ENCODE data around the gene ANXA8L1. TPM values are rescaled to one million over a fixed set of nuclear protein-coding genes. Genes with fewer than 3 reads are reported as not detected.
A peak's percentile ranks its signal among the peaks of the same experiment; 100 is the strongest.
"Not testable (repeated sequence)": the region's sequence is repeated elsewhere in the genome, so short reads cannot be mapped to it uniquely, and the experiment has no call there.

Gene ANXA8L1
- total and polyA plus RNA-seq, 2 of the 4 experiments (the other 2 are of a cell fraction) = 0.18 to 0.32 TPM

DNA sequence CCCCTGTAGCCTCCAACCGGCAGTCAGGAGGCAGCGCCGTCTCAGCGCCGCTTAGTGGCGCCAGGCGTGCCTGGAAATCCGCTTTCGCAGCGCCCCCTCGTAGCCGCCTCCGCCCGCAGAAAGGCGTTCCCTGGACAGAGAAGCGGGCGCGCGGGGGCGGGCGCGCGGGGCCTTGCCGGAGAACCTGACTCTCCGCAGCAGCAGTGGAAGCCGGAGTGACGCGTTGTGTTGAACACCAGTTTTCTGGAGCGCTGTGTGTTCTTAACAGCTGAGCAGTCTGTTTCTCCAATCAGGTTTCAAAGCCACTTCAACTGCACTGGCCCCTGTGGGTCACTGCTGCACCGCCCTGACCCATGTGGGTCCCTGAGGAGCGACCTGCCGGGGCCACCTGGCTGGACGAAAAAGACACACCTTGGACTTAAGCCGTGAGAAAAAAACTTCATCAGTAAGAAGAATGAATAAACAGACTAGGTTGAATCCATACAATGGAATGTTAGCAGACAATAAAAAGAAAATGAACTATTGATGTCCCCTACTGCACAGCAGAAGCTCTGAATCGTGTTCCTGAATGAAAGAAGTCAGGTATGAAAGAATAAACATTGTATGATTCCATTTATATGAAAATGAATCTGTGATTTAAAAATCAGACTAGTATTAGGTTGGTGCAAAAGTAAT is 22.8 kb downstream of the ANXA8L1 start:
- H2AFZ ChIP-seq (replicated peaks; ENCODE audit: low read length, poor library complexity) = not testable (repeated sequence)

GRCh38 chr10:46409556-46409955 is 34.0 kb downstream of the ANXA8L1 start:
- H3K4me1 ChIP-seq (ENCODE audit: control insufficient read depth, insufficient read depth, low read length); H2BK20ac ChIP-seq (ENCODE audit: low read depth, low read length); H3K14ac ChIP-seq (replicated peaks; ENCODE audit: low read depth, low read length); H3K9me3 ChIP-seq (ENCODE audit: control insufficient read depth, insufficient read depth, low read length); H3K4ac ChIP-seq (ENCODE audit: low read depth, low read length); H4K91ac ChIP-seq (ENCODE audit: insufficient read depth, low read depth, low read length); H3K36me3 ChIP-seq (ENCODE audit: control insufficient read depth, insufficient read depth, low read length); DNase-seq; H2BK15ac ChIP-seq (ENCODE audit: low read depth, low read length); H4K20me1 ChIP-seq (ENCODE audit: insufficient read depth, low read length); H2BK120ac ChIP-seq (ENCODE audit: low read depth, low read length); H3K23ac ChIP-seq (ENCODE audit: low read depth, low read length); H3K79me1 ChIP-seq (ENCODE audit: low read depth in 1 of 2, low read length in 2 of 2); H3K56ac ChIP-seq (ENCODE audit: extremely low read depth, insufficient read depth, low read length); H3K9ac ChIP-seq (ENCODE audit: low read depth, low read length); BruUV-seq (replicated peaks); H3K9me1 ChIP-seq (ENCODE audit: insufficient read depth, low read length); H4K8ac ChIP-seq (ENCODE audit: low read depth in 2 of 2, low read length in 2 of 2); H2AK9ac ChIP-seq (replicated peaks; ENCODE audit: low read depth, low read length, poor library complexity); H3K27me3 ChIP-seq (ENCODE audit: control insufficient read depth, insufficient read depth, low read length); H3K4me3 ChIP-seq (ENCODE audit: insufficient read depth, low read depth, low read length); H2AFZ ChIP-seq (replicated peaks; ENCODE audit: low read length, poor library complexity); ATAC-seq (ENCODE audit: low read depth); H4K5ac ChIP-seq (ENCODE audit: low read depth, low read length); POLR2A ChIA-PET (ENCODE audit: unreplicated experiment); H3K27ac ChIP-seq (ENCODE audit: insufficient read depth, low read length); intact Hi-C loops (cut with micrococcal nuclease); H3K4me2 ChIP-seq (ENCODE audit: low read depth, low read length); dilution Hi-C loops (cut with HindIII; ENCODE audit: low sequenced_read_pairs, unreplicated experiment); H2BK5ac ChIP-seq (ENCODE audit: low read depth, low read length, poor library complexity, severe bottlenecking); H2AK5ac ChIP-seq (ENCODE audit: low read depth, low read length); CTCF ChIA-PET; in situ Hi-C loops (cut with MboI; ENCODE audit: low sequenced_read_pairs); H3K18ac ChIP-seq (ENCODE audit: low read depth, low read length): not testable (repeated sequence)
- WGBS, 2 experiments (ENCODE audit: extremely low coverage in 2 of 2, insufficient read length in 1 of 2) = no CpG with 5 or more reads among the region's 3 CpGs

More for the DNA sequence above, 22.8 kb downstream of the ANXA8L1 start:
- H3K9me1 ChIP-seq (ENCODE audit: insufficient read depth, low read length); dilution Hi-C loops (cut with HindIII; ENCODE audit: low sequenced_read_pairs, unreplicated experiment); H2AK5ac ChIP-seq (ENCODE audit: low read depth, low read length); H3K36me3 ChIP-seq (ENCODE audit: control insufficient read depth, insufficient read depth, low read length); intact Hi-C loops (cut with micrococcal nuclease); H2AK9ac ChIP-seq (replicated peaks; ENCODE audit: low read depth, low read length, poor library complexity); H3K14ac ChIP-seq (replicated peaks; ENCODE audit: low read depth, low read length); H3K79me1 ChIP-seq (ENCODE audit: low read depth in 1 of 2, low read length in 2 of 2); H3K4me1 ChIP-seq (ENCODE audit: control insufficient read depth, insufficient read depth, low read length); H3K27me3 ChIP-seq (ENCODE audit: control insufficient read depth, insufficient read depth, low read length); H3K9me3 ChIP-seq (ENCODE audit: control insufficient read depth, insufficient read depth, low read length); CTCF ChIA-PET; in situ Hi-C loops (cut with MboI; ENCODE audit: low sequenced_read_pairs); POLR2A ChIA-PET (ENCODE audit: unreplicated experiment); H3K23ac ChIP-seq (ENCODE audit: low read depth, low read length); H4K20me1 ChIP-seq (ENCODE audit: insufficient read depth, low read length): not testable (repeated sequence)
- peak overlapping the region; percentile 82 for H4K5ac ChIP-seq (ENCODE audit: low read depth, low read length)
- BruUV-seq (replicated peaks) = TSS peak; percentile 55
- peak; percentile 80 for ATAC-seq (ENCODE audit: low read depth)
- peak overlapping the region; percentile 72; the same call in 1 of the 2 replicates for H4K91ac ChIP-seq (ENCODE audit: insufficient read depth, low read depth, low read length)
- H3K56ac ChIP-seq (ENCODE audit: extremely low read depth, insufficient read depth, low read length) = peak overlapping the region; percentile 43; the same call in 1 of the 2 replicates
- peak overlapping the region; percentile 83 for H3K4ac ChIP-seq (ENCODE audit: low read depth, low read length)
- H3K9ac ChIP-seq (ENCODE audit: low read depth, low read length) = peak overlapping the region; percentile 64
- H2BK120ac ChIP-seq (ENCODE audit: low read depth, low read length) = peak overlapping the region; percentile 92
- H3K4me3 ChIP-seq (ENCODE audit: insufficient read depth, low read depth, low read length) = peak overlapping the region; percentile 89
- no CpG with 5 or more reads among the region's 35 CpGs for WGBS, 2 experiments (ENCODE audit: extremely low coverage in 2 of 2, insufficient read length in 1 of 2)
- 0 out of 2 replicates have a peak overlapping the region, but pooled peaks have one; percentile 6 for H2BK20ac ChIP-seq (ENCODE audit: low read depth, low read length)
- DNase-seq = peak; percentile 55
- H3K27ac ChIP-seq (ENCODE audit: insufficient read depth, low read length) = peak overlapping the region; percentile 76
- peak overlapping the region; percentile 88 for H3K18ac ChIP-seq (ENCODE audit: low read depth, low read length)
- H4K8ac ChIP-seq (ENCODE audit: low read depth in 2 of 2, low read length in 2 of 2) = peak overlapping the region; percentile 58 to 96; a peak in 1 of 4 replicates
- H2BK5ac ChIP-seq (ENCODE audit: low read depth, low read length, poor library complexity, severe bottlenecking) = peak overlapping the region; percentile 96
- peak overlapping the region; percentile 98 for H3K4me2 ChIP-seq (ENCODE audit: low read depth, low read length)
- peak overlapping the region; percentile 58; the same call in 1 of the 3 replicates for H2BK15ac ChIP-seq (ENCODE audit: low read depth, low read length)
